GM18867 (cell line): ENCODE measurements around the gene BTNL9.
"Not testable (repeated sequence)": the region's sequence is repeated elsewhere in the genome, so short reads cannot be mapped to it uniquely, and the experiment has no call there.

Experiments used
- ATAC-seq: cut with Tn5 transposase; IDR thresholded peaks from one replicate; pipeline ENCODE4 v1.9.1; 2021; ENCODE audit warnings: mild to moderate bottlenecking, moderate library complexity; ENCODE audit not compliant: unreplicated experiment

The BTNL9 gene

GRCh38 chr5:181059297-181060230 lies 19.5 kb downstream of the BTNL9 start:
- no peak for ATAC-seq

GRCh38 chr5:181060231-181060590 lies 20.1 kb downstream of the BTNL9 start:
- no peak for ATAC-seq

- no peak for ATAC-seq
Observed at GRCh38 chr5:181060924-181061323, 20.9 kb downstream of the BTNL9 start.

GRCh38 chr5:181061645-181062044 lies 21.6 kb downstream of the BTNL9 start:
- no peak for ATAC-seq

- no peak for ATAC-seq
Observed at GRCh38 chr5:181062631-181063030, 22.6 kb downstream of the BTNL9 start.

GRCh38 chr5:181063514-181063913 lies 23.4 kb downstream of the BTNL9 start:
- ATAC-seq = no peak

GRCh38 chr5:181064987-181065386 lies 24.9 kb downstream of the BTNL9 start:
- no peak for ATAC-seq

GRCh38 chr5:181069767-181070491 lies 29.9 kb downstream of the BTNL9 start:
- no peak for ATAC-seq

- ATAC-seq = no peak
Observed at GRCh38 chr5:181070523-181070922, 30.5 kb downstream of the BTNL9 start.

GRCh38 chr5:181071257-181071656 lies 31.2 kb downstream of the BTNL9 start:
- ATAC-seq = no peak

GRCh38 chr5:181076920-181077319 lies 36.9 kb downstream of the BTNL9 start:
- ATAC-seq = no peak

GRCh38 chr5:181081989-181082388 lies 41.9 kb downstream of the BTNL9 start:
- ATAC-seq = no peak

- ATAC-seq = no peak
Observed at GRCh38 chr5:181084621-181085195, 44.6 kb downstream of the BTNL9 start.

- ATAC-seq = no peak
Observed at GRCh38 chr5:181086026-181086883, 46.2 kb downstream of the BTNL9 start.

GRCh38 chr5:181086884-181087205 lies 46.8 kb downstream of the BTNL9 start:
- ATAC-seq = no peak

GRCh38 chr5:181087309-181087708 lies 47.2 kb downstream of the BTNL9 start:
- no peak for ATAC-seq

GRCh38 chr5:181088289-181088688 lies 48.2 kb downstream of the BTNL9 start:
- no peak for ATAC-seq

GRCh38 chr5:181092428-181092827 lies 52.4 kb downstream of the BTNL9 start:
- no peak for ATAC-seq

GRCh38 chr5:181095162-181095561 lies 55.1 kb downstream of the BTNL9 start:
- ATAC-seq = not testable (repeated sequence)

- not testable (repeated sequence) for ATAC-seq
Observed at GRCh38 chr5:181096721-181097382, 56.8 kb downstream of the BTNL9 start.
